Fibroblast of lung (primary cell): ENCODE measurements around the gene EXTL2. TPM values are rescaled to one million over a fixed set of nuclear protein-coding genes. Genes with fewer than 3 reads are reported as not detected.
"Not testable (repeated sequence)": the region's sequence is repeated elsewhere in the genome, so short reads cannot be mapped to it uniquely, and the experiment has no call there.

ENCODE experiments used
- DNase-seq, 2 donors: peaks; one replicate each; pipeline versions ENCODE4 v3.0.0 to v3.0.0-alpha.2; 2010; ENCODE audit warnings: low read depth in 2 of 2
- H2AFZ ChIP-seq: 2 replicates; pipeline ENCODE4 v1.5.1; 2012; ENCODE audit warnings: low read length, control low read depth, inconsistent platforms
- H3K27ac ChIP-seq: 2 replicates; pipeline ENCODE4 v1.5.1; 2011; ENCODE audit warnings: low read length, control low read depth; ENCODE audit not compliant: insufficient read depth
- H3K27me3 ChIP-seq: 2 replicates; pipeline ENCODE4 v1.5.1; 2011; ENCODE audit warnings: mild to moderate bottlenecking, low read length; ENCODE audit not compliant: control insufficient read depth, insufficient read depth
- H3K36me3 ChIP-seq: 2 replicates; pipeline ENCODE4 v1.5.1; 2011; ENCODE audit warnings: low read length; ENCODE audit not compliant: control insufficient read depth, insufficient read depth
- H3K4me1 ChIP-seq: 2 replicates; pipeline ENCODE4 v1.5.1; 2011; ENCODE audit warnings: low read length; ENCODE audit not compliant: control insufficient read depth, insufficient read depth; ENCODE audit errors: extremely low read depth
- H3K4me2 ChIP-seq: 2 replicates; pipeline ENCODE4 v1.5.1; 2011; ENCODE audit warnings: low read length, control low read depth; ENCODE audit not compliant: insufficient read depth; ENCODE audit errors: extremely low read depth
- H3K4me3 ChIP-seq, 4 experiments: fragments of 200-600 bp in 1 of 4; sonication (generic) in 1 of 4; replicated peaks in 1 of 4; 2 replicates each; pipeline ENCODE4 v1.5.1; 2011 to 2016; ENCODE audit warnings: low read length in 4 of 4, low read depth in 3 of 4, mild to moderate bottlenecking in 3 of 4, control low read depth in 2 of 4, inconsistent platforms in 1 of 4, mixed read lengths in 1 of 4; ENCODE audit not compliant: insufficient read depth in 1 of 4; ENCODE audit errors: control extremely low read depth in 1 of 4
- H3K79me2 ChIP-seq: 2 replicates; pipeline ENCODE4 v1.5.1; 2012; ENCODE audit warnings: mild to moderate bottlenecking, low read length, inconsistent platforms; ENCODE audit not compliant: control insufficient read depth, insufficient read depth
- H3K9ac ChIP-seq: 2 replicates; pipeline ENCODE4 v1.5.1; 2011; ENCODE audit warnings: mild to moderate bottlenecking, low read length, control low read depth; ENCODE audit not compliant: insufficient read depth
- H3K9me3 ChIP-seq: 2 replicates; pipeline ENCODE4 v1.5.1; 2012; ENCODE audit warnings: low read depth, low read length; ENCODE audit not compliant: control insufficient read depth, insufficient read depth
- H4K20me1 ChIP-seq: 2 replicates; pipeline ENCODE4 v1.5.1; 2011; ENCODE audit warnings: low read length; ENCODE audit not compliant: control insufficient read depth, insufficient read depth; ENCODE audit errors: extremely low read depth
- EZH2 ChIP-seq: IDR thresholded peaks from 2 replicates; pipeline ENCODE4 v1.5.1; 2012; ENCODE audit warnings: low read length, control low read depth, mild to moderate bottlenecking; ENCODE audit errors: missing control alignments
- polyA plus RNA-seq, 2 donors: library from polyadenylated mRNA; depleted of rRNA in 1 of 2; stranded (reverse) in 1 of 2; unstranded in 1 of 2; fragments of >200 nt; gene quantifications; 2 replicates each; pipeline ENCODE4 v1.2.1, GENCODE V29; 2011 to 2012; ENCODE audit warnings: missing spikeins in 1 of 2
- total RNA-seq: library from RNA; depleted of rRNA; stranded (reverse); fragments of >200 nt; gene quantifications from 2 replicates; pipeline ENCODE4 v1.2.1, GENCODE V29; 2014
- TF ChIP-seq, protein P1 (sequence below), 2 donors: IDR thresholded peaks in 1 of 2; conservative IDR thresholded peaks in 1 of 2; 1 replicate in 1 of 2; 2 replicates in 1 of 2; pipeline ENCODE4 v1.5.1; 2011 to 2012; ENCODE audit warnings: low read length in 2 of 2, control low read depth in 1 of 2, inconsistent platforms in 1 of 2, low read depth in 1 of 2, mild to moderate bottlenecking in 1 of 2

EXTL2 gene
- total and polyA plus RNA-seq, 2 donors (not counting 1 experiment from before 2014, with no cell fraction given): 22.1 to 43.7 TPM

DNA sequence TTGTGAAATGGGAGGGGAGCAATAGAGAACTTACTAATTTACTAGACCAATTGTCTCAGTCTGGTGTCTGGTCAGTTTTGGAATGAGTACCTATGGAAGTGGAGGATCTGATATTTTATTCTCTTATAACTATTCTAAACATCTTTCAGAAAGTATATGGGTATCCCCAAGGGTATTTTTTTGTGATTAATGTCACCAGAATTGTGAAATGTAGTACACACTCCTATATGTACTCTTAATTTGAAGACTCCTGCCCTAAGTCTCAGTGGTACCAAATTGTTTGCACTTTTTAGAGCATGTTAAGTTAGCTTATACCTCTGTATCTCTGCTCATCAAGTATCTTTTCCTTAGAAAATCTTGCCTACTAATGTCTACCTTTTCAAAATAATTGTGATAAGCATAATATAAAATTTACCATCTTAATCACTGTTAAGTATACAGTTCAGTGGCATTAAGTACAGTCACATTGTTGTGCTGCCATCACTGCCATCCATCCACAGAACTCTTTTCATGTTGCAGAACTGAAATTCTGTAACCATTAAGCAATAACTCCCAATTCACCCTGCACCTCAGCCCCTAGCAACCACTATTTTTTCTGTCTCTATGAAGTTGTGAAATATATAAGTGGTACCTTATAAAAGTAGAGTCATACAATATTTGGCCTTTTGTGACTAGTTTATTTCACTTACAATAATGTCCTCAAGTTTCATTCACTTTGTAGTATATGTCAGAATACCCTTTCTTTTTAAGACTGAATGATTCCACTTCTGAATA is 41.7 kb upstream of the EXTL2 start:
- H3K36me3 ChIP-seq: no peaks in the 10 kb centered on the region
- no peaks in the 10 kb centered on the region for H3K27me3 ChIP-seq
- H3K27ac ChIP-seq: no peak overlapping the region
- H3K4me3 ChIP-seq: no peak overlapping the region
- H3K9ac ChIP-seq: no peak overlapping the region
- H2AFZ ChIP-seq: no peak overlapping the region
- no peaks in the 10 kb centered on the region for H4K20me1 ChIP-seq
- H3K9me3 ChIP-seq: no peaks in the 10 kb centered on the region
- no peaks in the 10 kb centered on the region for H3K79me2 ChIP-seq
- no peak overlapping the region for H3K4me2 ChIP-seq
- no peak for DNase-seq
- no peaks in the 10 kb centered on the region for H3K4me1 ChIP-seq
- no peak for TF ChIP-seq EZH2
- TF ChIP-seq, protein P1, sequence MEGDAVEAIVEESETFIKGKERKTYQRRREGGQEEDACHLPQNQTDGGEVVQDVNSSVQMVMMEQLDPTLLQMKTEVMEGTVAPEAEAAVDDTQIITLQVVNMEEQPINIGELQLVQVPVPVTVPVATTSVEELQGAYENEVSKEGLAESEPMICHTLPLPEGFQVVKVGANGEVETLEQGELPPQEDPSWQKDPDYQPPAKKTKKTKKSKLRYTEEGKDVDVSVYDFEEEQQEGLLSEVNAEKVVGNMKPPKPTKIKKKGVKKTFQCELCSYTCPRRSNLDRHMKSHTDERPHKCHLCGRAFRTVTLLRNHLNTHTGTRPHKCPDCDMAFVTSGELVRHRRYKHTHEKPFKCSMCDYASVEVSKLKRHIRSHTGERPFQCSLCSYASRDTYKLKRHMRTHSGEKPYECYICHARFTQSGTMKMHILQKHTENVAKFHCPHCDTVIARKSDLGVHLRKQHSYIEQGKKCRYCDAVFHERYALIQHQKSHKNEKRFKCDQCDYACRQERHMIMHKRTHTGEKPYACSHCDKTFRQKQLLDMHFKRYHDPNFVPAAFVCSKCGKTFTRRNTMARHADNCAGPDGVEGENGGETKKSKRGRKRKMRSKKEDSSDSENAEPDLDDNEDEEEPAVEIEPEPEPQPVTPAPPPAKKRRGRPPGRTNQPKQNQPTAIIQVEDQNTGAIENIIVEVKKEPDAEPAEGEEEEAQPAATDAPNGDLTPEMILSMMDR (conservative IDR thresholded peaks at IDR 0.05 in 1 of 2, IDR thresholded peaks at IDR 0.05 in 1 of 2; ENCODE audit: low read depth in 1 of 2, low read length in 2 of 2): no peak

DNA sequence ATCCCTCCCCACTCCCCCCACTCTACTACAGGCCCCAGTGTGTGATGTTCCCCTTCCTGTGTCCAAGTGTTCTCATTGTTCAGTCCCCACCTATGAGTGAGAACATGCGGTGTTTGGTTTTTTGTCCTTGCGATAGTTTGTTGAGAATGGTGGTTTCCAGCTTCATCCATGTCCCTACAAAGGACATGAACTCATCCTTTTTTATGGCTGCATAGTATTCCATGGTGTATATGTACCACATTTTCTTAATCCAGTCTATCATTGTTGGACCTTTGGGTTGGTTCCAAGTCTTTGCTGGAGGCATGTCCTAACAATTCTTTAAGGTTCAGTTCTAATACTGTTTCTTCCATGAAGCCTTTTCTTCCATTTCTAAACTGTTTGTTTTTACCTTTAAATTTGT is 38.9 kb upstream of the EXTL2 start:
- not testable (repeated sequence) for H3K4me1 ChIP-seq, H2AFZ ChIP-seq, H3K27ac ChIP-seq, DNase-seq, H3K27me3 ChIP-seq, H3K4me2 ChIP-seq, H3K4me3 ChIP-seq, H3K36me3 ChIP-seq, H4K20me1 ChIP-seq, H3K9me3 ChIP-seq, H3K79me2 ChIP-seq, H3K9ac ChIP-seq

DNA sequence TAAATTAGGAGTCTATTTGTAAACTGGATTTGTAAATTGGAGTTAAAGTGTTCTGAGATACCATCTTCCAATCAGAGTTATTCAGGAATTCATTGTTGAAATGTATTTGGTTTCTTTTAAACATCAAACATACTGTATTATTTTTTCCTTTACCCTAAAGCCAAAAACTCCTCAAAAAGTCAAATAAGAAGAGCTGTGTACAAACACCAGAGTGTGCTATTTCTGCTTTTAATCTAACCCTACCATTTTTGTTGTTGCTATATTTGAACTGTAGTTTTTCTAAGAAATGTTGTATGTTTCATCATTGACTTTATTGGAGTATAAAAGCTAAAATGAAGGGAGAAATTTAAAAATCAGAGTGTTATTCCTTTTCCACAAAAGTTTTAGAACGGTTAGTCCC is 37.1 kb upstream of the EXTL2 start:
- Histone ChIP-seq H3K4me3 (no peak overlapping the region), H3K4me2 (no peak overlapping the region), H3K9ac (no peak overlapping the region), H3K27me3 (no peaks in the 10 kb centered on the region), H3K36me3 (no peaks in the 10 kb centered on the region), H3K79me2 (no peaks in the 10 kb centered on the region), H3K4me1 (no peaks in the 10 kb centered on the region), H3K9me3 (no peaks in the 10 kb centered on the region), H4K20me1 (no peaks in the 10 kb centered on the region), H2AFZ (no peak overlapping the region), H3K27ac (no peak overlapping the region)
- DNase-seq: peak in 1 of 2 donors; percentile 37
- no peak for TF ChIP-seq EZH2
- TF ChIP-seq, protein P1 (conservative IDR thresholded peaks at IDR 0.05 in 1 of 2, IDR thresholded peaks at IDR 0.05 in 1 of 2; ENCODE audit: low read depth in 1 of 2, low read length in 2 of 2): peak in 1 of 2 donors; percentile 21
